HepG2 (cell line): ENCODE results near the gene SH3BP2. TPM values are rescaled to one million over a fixed set of nuclear protein-coding genes. Genes with fewer than 3 reads are reported as not detected.

ENCODE experiments used
- AGO1 ChIP-seq: fragments of 200-400 bp; formaldehyde crosslinking; IDR thresholded peaks from 2 replicates; pipeline ENCODE4 v1.6.1; 2017; ENCODE audit warnings: mild to moderate bottlenecking, low read depth, low read length, moderate library complexity; ENCODE audit not compliant: poor library complexity, severe bottlenecking
- DMTF1 ChIP-seq: sonication (generic); formaldehyde crosslinking; IDR thresholded peaks from 2 replicates; pipeline ENCODE4 v1.4.0; 2020; ENCODE audit warnings: mild to moderate bottlenecking, missing genetic modification reagents
- FOXK2 ChIP-seq: fragments of 450-650 bp; IDR thresholded peaks from 2 replicates; pipeline ENCODE4 v1.6.1; 2016
- FOXM1 ChIP-seq: sonication (generic); formaldehyde crosslinking; IDR thresholded peaks from 2 replicates; pipeline ENCODE4 v1.5.0; 2020; ENCODE audit warnings: missing genetic modification reagents
- GTF2F1 ChIP-seq: fragments of 150-350 bp; IDR thresholded peaks from 2 replicates; pipeline ENCODE4 v1.6.1; 2014; ENCODE audit warnings: low read length
- HHEX ChIP-seq: IDR thresholded peaks from 2 replicates; pipeline ENCODE4 v1.6.1; 2016; ENCODE audit warnings: control low read depth
- KAT8 ChIP-seq: IDR thresholded peaks from 2 replicates; pipeline ENCODE4 v1.6.1; 2016; ENCODE audit warnings: missing genetic modification reagents, missing compliant biosample characterization
- KDM2A ChIP-seq: sonication (generic); formaldehyde crosslinking; IDR thresholded peaks from 2 replicates; pipeline ENCODE4 v1.4.0; 2020; ENCODE audit warnings: low read depth, missing genetic modification reagents, borderline replicate concordance
- LCORL ChIP-seq, 2 experiments: fragments of 450-650 bp in 1 of 2; sonication (generic) in 1 of 2; formaldehyde crosslinking in 1 of 2; IDR thresholded peaks; 2 replicates each; pipeline versions ENCODE4 v1.5.0 to v1.6.1; 2017 to 2020; ENCODE audit warnings: antibody characterized with exemption in 1 of 2, missing genetic modification reagents in 1 of 2
- NCOA5 ChIP-seq: sonication (generic); formaldehyde crosslinking; IDR thresholded peaks from 2 replicates; pipeline ENCODE4 v1.4.0; 2020; ENCODE audit warnings: missing genetic modification reagents
- NFKBIZ ChIP-seq: IDR thresholded peaks from 2 replicates; pipeline ENCODE4 v1.6.1; 2018; ENCODE audit warnings: missing genetic modification reagents, missing compliant biosample characterization
- PAF1 ChIP-seq: IDR thresholded peaks from 2 replicates; pipeline ENCODE4 v1.6.1; 2016; ENCODE audit warnings: missing genetic modification reagents, missing compliant biosample characterization
- PLRG1 ChIP-seq: fragments of 450-650 bp; conservative IDR thresholded peaks from 2 replicates; pipeline ENCODE4 v1.6.1; 2016
- RBM22 ChIP-seq: fragments of 200-400 bp; formaldehyde crosslinking; optimal IDR thresholded peaks from 2 replicates; pipeline ENCODE3; 2017; ENCODE audit warnings: mild to moderate bottlenecking, low read length, moderate library complexity
- SOX13 ChIP-seq, 3 experiments: fragments of 450-650 bp in 1 of 3; sonication (generic) in 1 of 3; formaldehyde crosslinking in 1 of 3; IDR thresholded peaks in 2 of 3; conservative IDR thresholded peaks in 1 of 3; 2 replicates each; pipeline versions ENCODE4 v1.5.0 to v1.6.1; 2016 to 2020; ENCODE audit warnings: antibody characterized with exemption in 1 of 3, mild to moderate bottlenecking in 1 of 3, missing compliant biosample characterization in 1 of 3, missing genetic modification reagents in 1 of 3, moderate library complexity in 1 of 3
- SRSF4 ChIP-seq: fragments of 200-400 bp; formaldehyde crosslinking; IDR thresholded peaks from one replicate; pipeline ENCODE4 v1.6.1; 2018; ENCODE audit warnings: mild to moderate bottlenecking, low read depth, low read length, moderate library complexity; ENCODE audit not compliant: poor library complexity, severe bottlenecking
- ZC3H13 ChIP-seq: sonication (generic); formaldehyde crosslinking; IDR thresholded peaks from 2 replicates; pipeline ENCODE4 v1.8.1; 2023; ENCODE audit warnings: mild to moderate bottlenecking, missing genetic modification reagents, moderate library complexity
- ZNF510 ChIP-seq: sonication (generic); formaldehyde crosslinking; IDR thresholded peaks from 2 replicates; pipeline ENCODE4 v1.4.0; 2020; ENCODE audit warnings: low read depth, mild to moderate bottlenecking, missing genetic modification reagents
- ZNF569 ChIP-seq: sonication (generic); formaldehyde crosslinking; IDR thresholded peaks from 2 replicates; pipeline ENCODE4 v1.5.0; 2020; ENCODE audit warnings: mild to moderate bottlenecking, missing genetic modification reagents, moderate library complexity, borderline replicate concordance
- ZNF652 ChIP-seq: IDR thresholded peaks from 2 replicates; pipeline ENCODE4 v1.6.1; 2016; ENCODE audit warnings: low read depth, borderline replicate concordance
- polyA plus RNA-seq, 8 experiments: library from polyadenylated mRNA; depleted of rRNA in 3 of 8; stranded (reverse) in 7 of 8; unstranded in 1 of 8; fragments of >200 nt; fragmentation: Illumina TruSeq in 4 of 8; extraction: Trizol in 4 of 8; gene quantifications; 2 replicates each; pipeline versions ENCODE4 v1.2.1 to v1.2.3, GENCODE V29; 2011 to 2016; ENCODE audit warnings: low read depth in 4 of 8, missing spikeins in 1 of 8, mixed read lengths in 1 of 8; ENCODE audit not compliant: insufficient read depth in 1 of 8
- total RNA-seq, 5 experiments: library from RNA; depleted of rRNA; stranded (reverse); fragments of >200 nt; fragmentation: Illumina TruSeq; extraction: Trizol; gene quantifications; 2 replicates each; pipeline ENCODE4 v1.2.3, GENCODE V29; 2016; ENCODE audit warnings: low read depth in 1 of 5
- TF ChIP-seq, protein P1 (sequence below): sonication (generic); formaldehyde crosslinking; IDR thresholded peaks from 2 replicates; pipeline ENCODE4 v1.4.0; 2020; ENCODE audit warnings: mild to moderate bottlenecking, missing genetic modification reagents
- TF ChIP-seq, protein P2 (sequence below): IDR thresholded peaks from 2 replicates; pipeline ENCODE4 v1.6.1; 2016; ENCODE audit warnings: low read depth
- TF ChIP-seq, protein P3 (sequence below): sonication (generic); formaldehyde crosslinking; IDR thresholded peaks from 2 replicates; pipeline ENCODE4 v1.8.1; 2022; ENCODE audit warnings: low read depth, mild to moderate bottlenecking, missing genetic modification reagents

SH3BP2 gene
- total and polyA plus RNA-seq, 2 of the 13 experiments (the other 11 are each of a cell fraction or from before 2014, with no cell fraction given) = 16.9 to 34.5 TPM

DNA sequence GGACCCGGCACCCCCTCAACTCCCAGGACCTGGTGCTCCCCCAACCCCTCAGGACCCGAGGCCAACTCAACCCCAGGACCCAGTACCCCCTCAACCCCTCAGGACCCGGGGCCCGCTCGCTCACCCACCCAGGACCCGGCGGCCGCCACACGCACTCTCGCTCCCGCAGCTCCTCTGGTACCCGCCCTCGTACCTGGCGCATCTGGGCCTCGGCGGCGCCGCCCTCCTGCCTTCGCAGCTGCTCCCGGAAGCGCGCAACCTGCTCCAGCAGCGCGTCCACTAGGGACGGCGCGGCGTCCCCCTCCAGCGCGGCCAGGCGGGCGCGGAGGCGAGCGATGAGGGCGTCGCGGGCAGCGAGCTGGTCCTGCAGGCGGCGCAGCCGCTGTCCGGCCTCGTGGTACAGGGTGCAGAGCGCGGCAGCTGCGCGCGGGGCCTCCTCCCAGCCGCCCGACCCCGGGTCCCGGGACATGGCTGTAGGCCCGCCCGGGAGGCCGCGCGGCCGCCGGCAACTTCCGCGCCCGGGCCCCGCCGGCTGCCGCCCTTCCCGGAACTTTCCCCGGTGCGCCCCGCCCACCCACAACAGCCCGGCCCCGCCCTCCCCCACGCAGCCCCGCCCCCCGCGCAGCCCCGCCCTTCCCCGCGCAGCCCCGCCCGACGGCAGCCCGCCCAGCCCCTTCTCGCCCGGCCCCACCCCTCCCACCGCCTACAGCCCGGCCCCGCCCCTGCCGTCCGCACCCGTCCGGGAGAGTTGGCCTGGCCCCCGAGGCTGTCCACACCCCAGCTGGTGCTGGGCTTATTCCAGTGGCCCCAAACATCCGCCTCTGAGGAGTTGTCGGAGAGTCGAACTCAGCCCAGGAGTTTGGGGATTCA is 36.8 kb upstream of the SH3BP2 start, which contains the start of gene TNIP2 (continued):
- TF ChIP-seq KDM2A (CRISPR knock-in tag) (no peak), FOXM1 (no peak), DMTF1 (CRISPR knock-in tag) (no peak), SRSF4 (no peak), PAF1 (CRISPR knock-in tag) (no peak), FOXK2 (no peak), ZNF510 (CRISPR knock-in tag) (no peak; the same call in 1 of the 2 replicates), RBM22 (no peak), KAT8 (no peak), AGO1 (no peak), LCORL (IDR thresholded peaks at IDR 0.05) (no peak), LCORL (CRISPR knock-in tag; IDR thresholded peaks at IDR 0.05) (no peak), ZC3H13 (no peak), NFKBIZ (CRISPR knock-in tag) (no peak), GTF2F1 (no peak), ZNF569 (no peak), SOX13 (IDR thresholded peaks at IDR 0.05) (no peak), SOX13 (CRISPR knock-in tag; conservative IDR thresholded peaks at IDR 0.05 in 1 of 2, IDR thresholded peaks at IDR 0.05 in 1 of 2) (peak in 1 of 2 experiments; percentile 25; a peak in 1 of 4 replicates), PLRG1 (no peak), NCOA5 (CRISPR knock-in tag) (no peak), HHEX (CRISPR knock-in tag) (no peak), ZNF652 (CRISPR knock-in tag) (no peak)
- TF ChIP-seq, protein P1, sequence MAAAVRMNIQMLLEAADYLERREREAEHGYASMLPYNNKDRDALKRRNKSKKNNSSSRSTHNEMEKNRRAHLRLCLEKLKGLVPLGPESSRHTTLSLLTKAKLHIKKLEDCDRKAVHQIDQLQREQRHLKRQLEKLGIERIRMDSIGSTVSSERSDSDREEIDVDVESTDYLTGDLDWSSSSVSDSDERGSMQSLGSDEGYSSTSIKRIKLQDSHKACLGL (CRISPR knock-in tag) = no peak
- TF ChIP-seq, protein P2, sequence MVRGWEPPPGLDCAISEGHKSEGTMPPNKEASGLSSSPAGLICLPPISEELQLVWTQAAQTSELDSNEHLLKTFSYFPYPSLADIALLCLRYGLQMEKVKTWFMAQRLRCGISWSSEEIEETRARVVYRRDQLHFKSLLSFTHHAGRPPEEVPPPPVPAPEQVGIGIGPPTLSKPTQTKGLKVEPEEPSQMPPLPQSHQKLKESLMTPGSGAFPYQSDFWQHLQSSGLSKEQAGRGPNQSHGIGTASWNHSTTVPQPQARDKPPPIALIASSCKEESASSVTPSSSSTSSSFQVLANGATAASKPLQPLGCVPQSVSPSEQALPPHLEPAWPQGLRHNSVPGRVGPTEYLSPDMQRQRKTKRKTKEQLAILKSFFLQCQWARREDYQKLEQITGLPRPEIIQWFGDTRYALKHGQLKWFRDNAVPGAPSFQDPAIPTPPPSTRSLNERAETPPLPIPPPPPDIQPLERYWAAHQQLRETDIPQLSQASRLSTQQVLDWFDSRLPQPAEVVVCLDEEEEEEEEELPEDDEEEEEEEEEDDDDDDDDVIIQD (CRISPR knock-in tag) = no peak
- TF ChIP-seq, protein P3, sequence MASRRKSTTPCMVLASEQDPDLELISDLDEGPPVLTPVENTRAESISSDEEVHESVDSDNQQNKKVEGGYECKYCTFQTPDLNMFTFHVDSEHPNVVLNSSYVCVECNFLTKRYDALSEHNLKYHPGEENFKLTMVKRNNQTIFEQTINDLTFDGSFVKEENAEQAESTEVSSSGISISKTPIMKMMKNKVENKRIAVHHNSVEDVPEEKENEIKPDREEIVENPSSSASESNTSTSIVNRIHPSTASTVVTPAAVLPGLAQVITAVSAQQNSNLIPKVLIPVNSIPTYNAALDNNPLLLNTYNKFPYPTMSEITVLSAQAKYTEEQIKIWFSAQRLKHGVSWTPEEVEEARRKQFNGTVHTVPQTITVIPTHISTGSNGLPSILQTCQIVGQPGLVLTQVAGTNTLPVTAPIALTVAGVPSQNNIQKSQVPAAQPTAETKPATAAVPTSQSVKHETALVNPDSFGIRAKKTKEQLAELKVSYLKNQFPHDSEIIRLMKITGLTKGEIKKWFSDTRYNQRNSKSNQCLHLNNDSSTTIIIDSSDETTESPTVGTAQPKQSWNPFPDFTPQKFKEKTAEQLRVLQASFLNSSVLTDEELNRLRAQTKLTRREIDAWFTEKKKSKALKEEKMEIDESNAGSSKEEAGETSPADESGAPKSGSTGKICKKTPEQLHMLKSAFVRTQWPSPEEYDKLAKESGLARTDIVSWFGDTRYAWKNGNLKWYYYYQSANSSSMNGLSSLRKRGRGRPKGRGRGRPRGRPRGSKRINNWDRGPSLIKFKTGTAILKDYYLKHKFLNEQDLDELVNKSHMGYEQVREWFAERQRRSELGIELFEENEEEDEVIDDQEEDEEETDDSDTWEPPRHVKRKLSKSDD (CRISPR knock-in tag) = no peak
